Retinal pigment epithelial cell (primary cell): ENCODE data around the gene ACTR1B.

Experiments used
- DNase-seq: peaks from one replicate; pipeline ENCODE4 v3.0.0-alpha.2; 2010; ENCODE audit warnings: low read depth
- H3K4me3 ChIP-seq: 2 replicates; pipeline ENCODE4 v1.5.1; 2011; ENCODE audit warnings: mild to moderate bottlenecking, low read length, control low read depth, moderate library complexity
- CTCF ChIP-seq: conservative IDR thresholded peaks from 2 replicates; pipeline ENCODE4 v1.5.1; 2011; ENCODE audit warnings: low read depth, low read length, control low read depth, inconsistent platforms

The ACTR1B gene

GRCh38 chr2:97663626-97663961 is 250 bp downstream of the ACTR1B start:
- no peak for DNase-seq
- peak overlapping the region; percentile 79 for H3K4me3 ChIP-seq
- no peak for TF ChIP-seq CTCF

GRCh38 chr2:97662895-97663625 is 784 bp downstream of the ACTR1B start:
- peak; percentile 25 for DNase-seq
- H3K4me3 ChIP-seq, result peak overlapping the region; percentile 79
- TF ChIP-seq CTCF, result no peak

GRCh38 chr2:97662386-97662894 is 1.4 kb downstream of the ACTR1B start:
- H3K4me3 ChIP-seq, result peak overlapping the region; percentile 79
- DNase-seq, result no peak
- TF ChIP-seq CTCF, result no peak

DNA sequence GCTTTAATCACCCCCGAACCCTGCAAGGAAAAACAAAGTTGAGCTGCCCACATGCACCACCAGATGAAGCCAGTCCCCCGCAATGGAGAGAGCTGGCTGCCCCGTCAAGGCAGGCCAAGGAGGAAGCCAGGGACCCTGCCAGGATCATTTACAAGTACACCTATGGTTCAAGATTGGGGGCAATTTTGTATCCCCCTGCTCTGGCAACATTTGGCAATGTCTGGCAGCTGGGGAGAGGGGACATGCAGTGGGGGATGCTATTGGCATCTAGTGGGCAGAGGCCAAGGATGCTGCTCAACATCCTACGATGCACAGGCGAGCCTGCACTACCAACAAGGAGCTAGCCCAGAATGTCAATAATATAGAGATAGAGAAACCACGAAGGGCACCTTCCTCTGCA is 1.9 kb downstream of the ACTR1B start:
- no peak for TF ChIP-seq CTCF
- no peak for DNase-seq
- no peak overlapping the region for H3K4me3 ChIP-seq

- DNase-seq, result no peak
- no peak overlapping the region for H3K4me3 ChIP-seq
- no peak for TF ChIP-seq CTCF
Measured at GRCh38 chr2:97660775-97661389, 3.0 kb downstream of the ACTR1B start.

GRCh38 chr2:97660044-97660774 is 3.6 kb downstream of the ACTR1B start:
- no peak for DNase-seq

More at GRCh38 chr2:97660044-97660774, 3.6 kb downstream of the ACTR1B start:
- TF ChIP-seq CTCF, result no peak
- no peak overlapping the region for H3K4me3 ChIP-seq
